HCT116 (cell line): ENCODE data around the gene KRT13. TPM values are rescaled to one million over a fixed set of nuclear protein-coding genes. Genes with fewer than 3 reads are reported as not detected.

Experiments used
- ATAC-seq: fragments of 200-7000 bp; cut with Tn5 transposase; 2 replicates; pipeline ENCODE4 v1.9.1; 2020; ENCODE audit warnings: mild to moderate bottlenecking, moderate library complexity
- BruUV-seq: library from RNA; stranded (reverse); fragments of 400-500 nt; replicated peaks from 2 replicates; lab custom pipeline; 2021; lab: Mats Ljungman, UMichigan
- CTCF ChIA-PET: fragments of 300-600 bp; sonication (Branson Sonifier 250); formaldehyde crosslinking; loops from one replicate; lab custom pipeline; 2021; ENCODE audit warnings: antibody characterized with exemption; lab: Charles Lee
- POLR2A ChIA-PET: fragments of 300-600, 350-600 bp; sonication (Branson Sonifier 250); formaldehyde crosslinking; loops from one replicate; lab custom pipeline; 2021; ENCODE audit warnings: antibody characterized with exemption; lab: Charles Lee
- RAD21 ChIA-PET, 2 experiments: fragments of 300-600 bp; sonication (Branson Sonifier 250); formaldehyde crosslinking; loops; one replicate each; lab custom pipeline; 2023; ENCODE audit warnings: low total read pairs in 2 of 2; ENCODE audit not compliant: uncharacterized antibody in 2 of 2, unreplicated experiment in 2 of 2, low non-redundant PET in 1 of 2; lab: Charles Lee
- DNase-seq: peaks from one replicate; pipeline ENCODE4 v3.0.0-alpha.2; 2010; ENCODE audit warnings: low read depth, low spot score
- H2AFZ ChIP-seq: fragments of 200-600 bp; shearing (Covaris generic), sonication (generic); 2 replicates; pipeline ENCODE4 v1.6.1; 2017; ENCODE audit warnings: low read depth, mixed run types, mixed read lengths, antibody characterized with exemption, low read length; ENCODE audit not compliant: poor library complexity, severe bottlenecking
- H3K27ac ChIP-seq: 2 replicates; pipeline ENCODE4 v1.5.1; 2012; ENCODE audit warnings: low read depth, low read length
- H3K27me3 ChIP-seq: fragments of 200-600 bp; sonication (generic); 2 replicates; pipeline ENCODE4 v1.6.1; 2016; ENCODE audit warnings: mixed run types, low read length, mixed read lengths; ENCODE audit not compliant: insufficient read depth
- H3K36me3 ChIP-seq, 2 experiments: fragments of 200-500 bp in 1 of 2; fragments of 200-600 bp in 1 of 2; sonication (Bioruptor generic) in 1 of 2; sonication (generic) in 1 of 2; 2 replicates each; pipeline versions ENCODE4 v1.5.1 to v1.6.1; 2014 to 2016; ENCODE audit warnings: low read length in 2 of 2, inconsistent platforms in 1 of 2, mixed read lengths in 1 of 2, mixed run types in 1 of 2; ENCODE audit not compliant: insufficient read depth in 2 of 2, control insufficient read depth in 1 of 2
- H3K4me1 ChIP-seq, 2 experiments: fragments of 200-600 bp in 1 of 2; sonication (generic) in 1 of 2; 2 replicates each; pipeline versions ENCODE4 v1.5.1 to v1.6.1; 2012 to 2017; ENCODE audit warnings: low read length in 2 of 2, inconsistent platforms in 1 of 2, mild to moderate bottlenecking in 1 of 2, mixed read lengths in 1 of 2, mixed run types in 1 of 2, moderate library complexity in 1 of 2; ENCODE audit not compliant: insufficient read depth in 2 of 2, control insufficient read depth in 1 of 2
- H3K4me2 ChIP-seq: fragments of 200-600 bp; sonication (generic); 2 replicates; pipeline ENCODE4 v1.6.1; 2017; ENCODE audit warnings: mixed run types, low read length, mixed read lengths
- H3K4me3 ChIP-seq, 2 experiments: fragments of 200-600 bp in 1 of 2; sonication (generic) in 1 of 2; replicated peaks in 1 of 2; 2 replicates each; pipeline ENCODE4 v1.5.1; 2011 to 2016; ENCODE audit warnings: low read length in 2 of 2, control low read depth in 1 of 2, low read depth in 1 of 2, mild to moderate bottlenecking in 1 of 2, mixed read lengths in 1 of 2, mixed run types in 1 of 2
- H3K79me2 ChIP-seq: fragments of 200-600 bp; sonication (generic); 2 replicates; pipeline ENCODE4 v1.6.1; 2017; ENCODE audit warnings: mild to moderate bottlenecking, mixed run types, low read length, moderate library complexity, mixed read lengths; ENCODE audit not compliant: insufficient read depth
- H3K9ac ChIP-seq: fragments of 200-600 bp; sonication (generic); 2 replicates; pipeline ENCODE4 v1.6.1; 2016; ENCODE audit warnings: low read length, mixed read lengths
- H3K9me2 ChIP-seq: fragments of 200-600 bp; sonication (generic), shearing (Covaris generic); 2 replicates; pipeline ENCODE4 v1.6.1; 2017; ENCODE audit warnings: mixed run types, mild to moderate bottlenecking, moderate library complexity; ENCODE audit not compliant: insufficient read depth
- H3K9me3 ChIP-seq, 2 experiments: fragments of 200-500 bp in 1 of 2; fragments of 200-600 bp in 1 of 2; sonication (Bioruptor generic) in 1 of 2; sonication (generic) in 1 of 2; 2 replicates each; pipeline ENCODE4 v1.6.1; 2014 to 2017; ENCODE audit warnings: low read length in 2 of 2, mixed read lengths in 2 of 2, inconsistent platforms in 1 of 2, low read depth in 1 of 2, mild to moderate bottlenecking in 1 of 2, mixed run types in 1 of 2, moderate library complexity in 1 of 2; ENCODE audit not compliant: control insufficient read depth in 1 of 2, insufficient read depth in 1 of 2
- H4K20me1 ChIP-seq: fragments of 200-600 bp; sonication (generic), shearing (Covaris generic); 2 replicates; pipeline ENCODE4 v1.6.1; 2017; ENCODE audit warnings: mixed run types, mild to moderate bottlenecking, moderate library complexity; ENCODE audit not compliant: insufficient read depth
- CBX3 ChIP-seq: IDR thresholded peaks from 2 replicates; pipeline ENCODE4 v1.6.1; 2012; ENCODE audit warnings: low read depth
- ELF1 ChIP-seq: IDR thresholded peaks from 2 replicates; pipeline ENCODE4 v1.6.1; 2012; ENCODE audit warnings: low read depth, borderline replicate concordance
- FOSL1 ChIP-seq: IDR thresholded peaks from 2 replicates; pipeline ENCODE4 v1.6.1; 2012; ENCODE audit warnings: low read depth
- JUND ChIP-seq: IDR thresholded peaks from 2 replicates; pipeline ENCODE4 v1.6.1; 2012
- POLR2AphosphoS5 ChIP-seq: IDR thresholded peaks from 2 replicates; pipeline ENCODE4 v1.6.1; 2011; ENCODE audit warnings: mild to moderate bottlenecking, low read depth, low read length, moderate library complexity
- SIN3A ChIP-seq: IDR thresholded peaks from 2 replicates; pipeline ENCODE4 v1.6.1; 2012; ENCODE audit warnings: low read depth
- SP1 ChIP-seq: IDR thresholded peaks from 2 replicates; pipeline ENCODE4 v1.6.1; 2012; ENCODE audit warnings: low read depth
- YY1 ChIP-seq: IDR thresholded peaks from 2 replicates; pipeline ENCODE4 v1.6.1; 2011; ENCODE audit warnings: low read length, low read depth, moderate library complexity, mild to moderate bottlenecking; ENCODE audit not compliant: insufficient replicate concordance; ENCODE audit errors: extremely low read depth
- ZBTB33 ChIP-seq: IDR thresholded peaks from 2 replicates; pipeline ENCODE4 v1.6.1; 2011; ENCODE audit warnings: mild to moderate bottlenecking, low read length, moderate library complexity; ENCODE audit not compliant: insufficient replicate concordance; ENCODE audit errors: extremely low read depth
- ZFX ChIP-seq: fragments of 450-650 bp; IDR thresholded peaks from 2 replicates; pipeline ENCODE4 v1.6.1; 2017
- ZNF274 ChIP-seq: fragments of 200-500 bp; sonication (Bioruptor generic); IDR thresholded peaks from 2 replicates; pipeline ENCODE4 v1.6.1; 2014; ENCODE audit warnings: mild to moderate bottlenecking, low read depth, low read length, inconsistent platforms
- intact Hi-C: fragments of 100-400 bp; cut with micrococcal nuclease; formaldehyde crosslinking; loops from 2 replicates; pipeline ENCODE4 v1.10.0; 2022
- total RNA-seq: library from RNA; stranded (reverse); gene quantifications from one replicate; pipeline ENCODE4 v1.2.1, GENCODE V29; 2021; ENCODE audit not compliant: unreplicated experiment

Gene KRT13
- total RNA-seq, 1 experiment from 2014 or later, result 3.7 TPM

DNA sequence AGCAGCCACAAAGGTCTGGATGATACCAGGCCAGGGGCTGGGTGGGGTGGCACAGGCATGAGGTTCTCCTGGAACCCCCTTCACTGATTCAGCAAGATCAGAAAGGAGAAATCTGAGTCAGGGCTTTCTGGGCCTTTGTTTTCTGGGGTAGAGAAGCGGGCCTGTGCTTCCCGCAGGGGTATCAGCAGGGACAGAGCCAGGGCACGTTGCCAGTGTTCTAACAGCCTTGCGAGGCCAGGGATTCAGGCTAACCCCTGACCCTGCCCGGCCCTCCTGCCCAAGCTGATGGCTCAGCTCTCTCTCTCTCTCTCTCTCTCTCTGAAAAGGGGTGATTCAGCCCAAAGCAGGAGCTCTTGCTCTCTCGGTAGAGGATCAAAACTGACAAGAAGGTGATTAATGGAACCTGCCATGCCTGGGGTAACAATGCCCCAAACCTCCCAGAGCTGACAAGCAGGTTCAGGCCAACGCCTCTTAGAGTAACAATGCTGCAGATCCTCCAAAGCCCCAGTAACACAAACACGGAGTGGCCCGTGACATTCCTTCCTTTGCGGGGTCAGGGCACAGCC, 2.0 kb upstream of the KRT13 start (continued):
- TF ChIP-seq ZBTB33, result no peak

DNA sequence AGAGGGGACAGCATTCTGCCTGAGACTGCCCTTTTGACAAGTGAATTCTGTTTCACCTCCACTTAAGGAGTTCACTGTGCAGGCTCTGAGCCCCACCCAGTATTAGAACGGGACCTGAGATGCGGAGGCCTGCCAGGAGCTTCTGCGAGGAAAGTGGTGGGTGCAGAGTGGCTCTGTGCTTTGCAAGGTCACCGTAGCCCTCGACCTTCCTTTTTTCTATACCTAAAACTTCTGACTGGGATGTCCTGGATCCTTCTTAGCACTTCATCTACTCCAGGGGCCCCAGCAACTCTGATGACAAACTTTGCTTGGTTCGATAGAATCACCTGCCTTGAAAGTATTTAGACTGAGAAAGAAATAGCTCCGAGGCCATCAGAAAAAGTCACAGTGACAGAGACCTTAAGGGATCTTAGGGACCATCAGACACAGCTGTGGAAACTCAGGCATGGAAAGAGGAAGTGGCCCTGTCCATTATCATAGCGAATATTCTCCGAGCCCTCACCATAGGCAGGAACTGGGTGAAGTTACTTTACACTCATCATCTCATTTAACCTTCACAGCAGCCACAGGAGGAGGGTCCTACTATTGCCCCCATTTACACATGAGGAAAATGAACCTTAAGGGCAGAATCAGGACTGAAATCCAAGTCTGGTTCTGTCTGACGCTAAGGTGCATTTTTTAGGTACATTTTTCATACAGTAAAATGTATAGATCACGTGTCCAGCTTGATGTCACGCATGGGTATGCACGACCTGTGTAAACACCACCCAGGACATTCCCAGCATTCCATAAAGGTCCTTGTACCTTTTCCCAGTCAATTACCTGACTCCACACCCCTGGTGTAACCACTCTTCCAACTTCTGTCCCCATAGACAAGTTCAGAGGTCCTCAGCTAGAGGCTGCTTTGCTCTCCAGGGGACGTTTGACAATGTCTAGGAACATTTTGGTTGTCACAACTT, 676 bp upstream of the KRT13 start:
- BruUV-seq, result no TSS peak
- Histone ChIP-seq H2AFZ (no peak overlapping the region), H3K27ac (no peak overlapping the region), H3K4me2 (no peak overlapping the region), H3K4me3 (no peak overlapping the region), H3K36me3 (no peaks in the 10 kb centered on the region), H4K20me1 (no peaks in the 10 kb centered on the region), H3K79me2 (no peaks in the 10 kb centered on the region), H3K9ac (no peak overlapping the region), H3K9me2 (no peaks in the 10 kb centered on the region), H3K27me3 (no peaks in the 10 kb centered on the region), H3K9me3 (no peaks in the 10 kb centered on the region), H3K4me1 (peaks cover 8 to 45% of the 10 kb centered on the region in 2 experiments; a peak in 3 of 4 replicates)
- ChIA-PET RAD21 (no interaction called here), POLR2A (interaction anchor here (1.3 kb wide), 1 partner anchor 10 kb away, joined by 4 read pairs; no protein-coding TSS in a partner anchor), CTCF (no interaction called here)
- TF ChIP-seq JUND (no peak), ZFX (no peak), POLR2AphosphoS5 (no peak), CBX3 (no peak), ZNF274 (no peak), SP1 (no peak), FOSL1 (no peak), SIN3A (no peak), YY1 (no peak), ELF1 (no peak)
- ATAC-seq, result no peak
- intact Hi-C loops, result no loop called here
- DNase-seq, result no peak
